DMS153 (cell line): Measurements from ENCODE around the gene GNA15.
"Not testable (repeated sequence)": the region's sequence is repeated elsewhere in the genome, so short reads cannot be mapped to it uniquely, and the experiment has no call there.

Experiments
- DNase-seq: peaks from one replicate; lab custom pipeline; 2025; lab: John Stamatoyannopoulos, UW

The GNA15 gene

DNA sequence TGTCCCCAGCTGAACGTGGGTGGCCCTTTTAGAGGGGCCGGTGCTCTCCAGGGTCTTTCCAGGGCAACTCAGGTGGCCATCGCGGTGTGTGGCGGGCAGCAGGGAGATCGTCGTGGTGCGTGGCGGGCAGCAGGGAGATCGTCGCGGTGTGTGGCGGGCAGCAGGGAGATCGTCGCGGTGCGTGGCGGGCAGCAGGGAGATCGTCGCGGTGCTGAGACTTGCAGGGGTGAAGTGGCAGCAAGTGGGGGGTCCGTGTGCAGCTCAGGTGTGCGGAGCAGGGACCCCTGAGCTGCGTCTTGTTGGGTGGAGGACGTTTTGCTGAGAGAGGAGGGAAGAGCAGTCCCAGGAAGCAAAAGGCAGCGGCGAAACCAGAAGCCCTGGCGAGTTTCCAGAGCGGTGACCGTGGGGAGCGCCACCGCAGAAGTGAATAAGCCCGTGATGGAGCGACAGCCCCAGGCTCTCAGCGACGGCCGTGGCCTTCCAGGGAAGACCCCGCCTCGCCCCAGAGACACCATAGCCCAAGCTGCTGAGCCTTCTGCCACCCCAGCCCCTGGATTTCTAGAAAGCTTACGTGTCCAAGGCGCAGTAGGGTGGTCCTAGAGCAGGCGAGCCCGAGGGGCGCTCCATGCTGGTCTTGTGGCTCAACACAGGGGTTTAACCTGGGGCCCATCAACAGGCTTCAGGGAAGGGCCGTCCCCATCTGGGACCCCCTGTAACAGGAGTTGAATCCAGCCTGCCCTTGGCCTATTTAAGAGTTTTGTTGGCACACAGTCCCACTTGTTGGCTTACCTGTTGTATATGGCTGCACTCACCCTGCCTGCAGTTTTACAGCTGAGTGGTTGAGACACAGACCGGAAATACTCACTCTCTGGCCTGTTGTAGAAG, 55.3 kb downstream of the GNA15 start:
- DNase-seq: no peak

DNA sequence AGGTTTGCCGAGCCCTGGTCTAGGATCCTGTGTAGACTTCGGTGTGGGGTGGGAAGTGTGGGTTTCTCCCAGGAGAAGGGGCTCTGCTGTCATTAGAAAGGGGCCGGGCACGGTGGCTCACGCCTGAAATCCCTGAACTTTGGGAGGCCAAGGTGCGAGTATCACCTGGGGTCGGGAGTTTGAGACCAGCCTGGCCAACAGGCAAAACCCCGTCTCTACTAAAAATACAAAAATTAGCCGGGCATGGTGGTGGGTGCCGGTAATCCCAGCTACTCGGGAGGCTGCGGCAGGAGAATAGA, 55.9 kb downstream of the GNA15 start:
- DNase-seq: not testable (repeated sequence)

DNA sequence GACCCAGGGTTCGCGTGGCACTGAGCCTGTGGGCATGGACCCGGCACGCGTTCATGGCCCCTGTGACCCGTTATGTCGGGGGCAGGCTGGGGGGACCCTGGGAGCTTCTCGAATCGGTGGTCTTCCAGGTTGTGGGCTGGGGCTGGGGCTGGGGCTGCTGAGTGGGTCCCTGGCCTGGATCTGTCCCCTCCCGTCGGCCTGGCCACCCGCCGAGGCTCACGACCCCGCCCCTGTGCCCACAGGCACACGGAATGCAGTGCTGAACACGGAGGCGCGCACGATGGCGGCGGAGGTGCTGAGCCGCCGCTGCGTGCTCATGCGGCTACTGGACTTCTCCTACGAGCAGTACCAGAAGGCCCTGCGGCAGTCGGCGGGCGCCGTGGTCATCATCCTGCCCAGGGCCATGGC, 56.4 kb downstream of the GNA15 start:
- no peak for DNase-seq

DNA sequence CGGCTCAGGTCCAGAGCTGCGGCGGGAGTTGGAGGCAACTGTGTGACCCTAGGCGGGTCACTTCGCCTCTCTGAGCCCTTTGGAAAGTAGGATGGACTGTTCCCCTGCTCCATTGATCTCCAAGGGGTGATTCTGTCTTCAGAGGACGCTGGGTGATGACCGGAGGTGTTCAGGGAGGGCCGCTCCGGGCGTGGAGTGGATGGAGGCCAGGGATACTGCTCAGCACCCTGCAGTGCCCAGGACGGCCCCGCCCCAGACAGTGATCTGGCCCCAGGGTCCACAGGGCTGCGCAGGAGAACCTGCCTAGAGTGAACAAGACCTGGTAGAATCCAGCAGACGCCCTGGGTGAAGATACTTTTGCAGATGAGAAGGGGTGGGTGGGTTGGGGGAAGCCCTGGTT, 56.9 kb downstream of the GNA15 start:
- DNase-seq: no peak

DNA sequence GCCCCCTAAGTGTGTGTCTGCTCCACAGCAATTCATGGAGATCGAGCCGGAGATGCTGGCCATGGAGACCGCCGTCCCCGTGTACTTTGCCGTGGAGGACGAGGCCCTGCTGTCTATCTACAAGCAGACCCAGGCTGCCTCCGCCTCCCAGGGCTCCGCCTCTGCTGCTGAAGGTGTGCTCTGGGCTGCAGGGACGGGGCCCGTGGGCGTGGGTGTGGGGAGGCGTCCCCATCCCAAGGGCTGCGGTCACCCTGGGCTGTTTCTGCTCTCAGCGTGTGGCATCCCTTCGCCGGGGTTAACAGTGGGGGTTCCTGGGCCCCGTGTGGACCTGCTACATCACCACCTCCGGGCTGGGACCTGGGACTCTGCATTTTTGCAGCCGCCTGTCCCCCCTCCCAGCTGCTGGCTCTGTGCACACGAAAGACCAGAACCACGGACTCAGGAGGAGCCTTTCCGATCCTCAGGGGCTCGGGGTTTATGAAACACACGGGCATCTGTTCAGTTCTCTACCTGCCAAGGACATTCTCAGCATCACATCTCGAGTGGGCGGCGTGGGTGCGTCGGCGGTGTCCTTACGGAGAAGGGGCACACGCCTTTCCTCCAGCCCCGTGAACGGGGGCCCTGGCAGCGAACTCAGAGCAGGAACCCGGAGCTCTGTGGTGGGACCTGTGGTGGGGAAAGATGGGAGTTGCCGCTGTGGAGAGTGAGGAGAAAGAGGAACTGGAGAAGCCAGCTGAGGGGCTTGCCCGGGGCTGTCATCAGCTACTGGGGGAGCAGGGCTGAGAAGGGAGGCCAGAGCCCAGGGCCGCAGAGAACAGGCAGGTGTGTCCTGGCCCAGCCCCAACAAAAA, 57.6 kb downstream of the GNA15 start:
- no peak for DNase-seq

DNA sequence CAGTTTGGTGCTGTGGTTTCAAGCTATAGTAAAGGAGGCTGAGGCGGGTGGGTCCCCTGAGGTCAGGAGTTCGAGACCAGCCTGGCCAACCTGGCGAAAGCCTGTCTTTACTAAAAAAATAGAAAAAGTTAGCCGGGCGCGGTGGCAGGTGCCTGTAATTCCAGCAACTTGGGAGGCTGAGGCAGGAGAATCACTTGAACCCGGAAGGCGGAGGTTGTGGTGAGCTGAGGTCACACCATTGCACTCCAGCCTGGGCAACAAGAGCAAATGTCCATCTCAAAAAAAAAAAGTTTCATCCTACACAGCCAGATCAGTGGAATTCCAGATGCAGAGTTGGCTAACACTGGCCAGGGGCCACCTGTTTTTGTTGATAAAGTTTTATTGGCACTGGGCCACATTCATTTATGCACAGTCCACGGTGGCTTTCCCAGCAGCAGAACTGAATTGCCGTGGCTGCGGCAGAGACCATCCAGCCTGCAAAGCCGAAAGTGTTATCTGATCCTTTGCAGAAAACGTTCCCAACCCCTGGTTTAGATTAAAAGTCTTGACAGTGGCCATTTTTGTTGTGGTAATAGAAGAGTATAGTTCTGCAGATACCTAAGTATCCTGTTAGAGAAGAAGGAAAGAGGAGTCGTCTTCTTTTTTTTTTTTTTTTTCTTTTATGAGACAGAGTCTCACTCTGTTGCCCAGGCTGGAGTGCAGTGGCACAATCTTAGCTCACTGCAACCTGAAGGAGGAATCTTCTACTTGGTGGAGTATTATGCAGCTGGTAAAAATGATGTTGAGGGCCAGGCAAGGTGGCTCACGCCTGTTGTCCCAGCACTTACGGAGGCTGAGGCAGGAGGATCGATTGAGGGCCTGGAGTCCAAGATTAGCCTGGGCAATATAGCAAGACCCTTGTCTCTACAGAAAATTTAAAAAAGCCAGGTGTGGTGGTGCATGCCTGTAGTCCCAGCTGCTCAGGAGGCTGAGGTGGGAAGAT, 58.6 kb downstream of the GNA15 start:
- DNase-seq: no peak

DNA sequence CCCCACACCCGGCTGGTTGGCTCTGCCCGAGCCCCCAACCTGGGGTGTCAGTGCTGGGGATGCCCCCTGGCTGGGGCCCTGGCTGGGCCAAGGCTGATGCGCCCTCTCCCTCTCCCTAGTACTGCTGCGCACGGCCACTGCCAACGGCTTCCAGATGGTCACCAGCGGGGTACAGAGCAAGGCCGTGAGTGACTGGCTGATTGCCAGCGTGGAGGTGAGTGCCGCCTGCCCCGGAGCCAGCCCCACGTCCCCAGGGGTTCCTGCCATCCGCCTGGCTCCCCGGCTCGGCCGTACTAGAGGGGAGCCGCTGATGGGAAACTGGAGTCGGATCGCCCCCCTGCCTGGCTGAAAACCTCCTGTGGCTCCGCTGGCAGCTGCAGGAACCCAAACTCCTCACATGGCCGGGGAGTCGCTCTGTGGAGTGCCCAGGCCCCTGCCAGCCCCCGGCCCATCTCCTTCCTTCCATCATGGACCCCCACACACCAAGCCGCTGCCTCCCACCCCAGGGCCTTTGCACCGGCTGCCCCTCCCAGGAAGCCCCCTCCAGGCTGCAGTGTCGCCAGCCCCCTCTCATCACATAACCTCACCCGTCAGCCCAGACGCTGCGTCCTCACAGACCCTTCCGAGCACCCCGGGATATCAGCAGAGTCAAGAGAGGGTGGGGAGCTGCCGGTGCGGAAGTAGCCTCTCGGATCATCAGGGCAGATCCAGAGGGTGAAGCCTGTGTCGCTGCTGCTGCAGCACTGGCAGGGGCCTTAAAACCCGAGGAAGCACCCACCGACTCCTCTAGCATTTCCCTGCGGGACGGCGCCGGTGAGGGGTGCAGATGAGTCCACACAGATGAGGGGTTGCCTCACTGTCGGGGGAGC, 60.5 kb downstream of the GNA15 start:
- DNase-seq: no peak

DNA sequence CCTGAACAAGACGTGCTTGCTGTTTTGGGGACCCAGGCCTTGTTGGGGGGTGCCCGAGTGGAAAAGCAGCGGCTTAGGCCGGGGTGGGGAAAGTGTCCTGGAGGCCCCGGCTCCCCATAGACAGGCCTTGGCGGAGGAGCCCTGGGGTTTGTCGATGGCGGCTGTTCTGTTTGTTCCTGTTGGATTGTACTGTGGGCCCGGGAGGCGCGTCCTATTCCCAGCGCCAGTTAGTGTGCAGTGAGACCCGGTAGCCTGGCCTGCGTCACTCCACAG, 61.0 kb downstream of the GNA15 start:
- no peak for DNase-seq

DNA sequence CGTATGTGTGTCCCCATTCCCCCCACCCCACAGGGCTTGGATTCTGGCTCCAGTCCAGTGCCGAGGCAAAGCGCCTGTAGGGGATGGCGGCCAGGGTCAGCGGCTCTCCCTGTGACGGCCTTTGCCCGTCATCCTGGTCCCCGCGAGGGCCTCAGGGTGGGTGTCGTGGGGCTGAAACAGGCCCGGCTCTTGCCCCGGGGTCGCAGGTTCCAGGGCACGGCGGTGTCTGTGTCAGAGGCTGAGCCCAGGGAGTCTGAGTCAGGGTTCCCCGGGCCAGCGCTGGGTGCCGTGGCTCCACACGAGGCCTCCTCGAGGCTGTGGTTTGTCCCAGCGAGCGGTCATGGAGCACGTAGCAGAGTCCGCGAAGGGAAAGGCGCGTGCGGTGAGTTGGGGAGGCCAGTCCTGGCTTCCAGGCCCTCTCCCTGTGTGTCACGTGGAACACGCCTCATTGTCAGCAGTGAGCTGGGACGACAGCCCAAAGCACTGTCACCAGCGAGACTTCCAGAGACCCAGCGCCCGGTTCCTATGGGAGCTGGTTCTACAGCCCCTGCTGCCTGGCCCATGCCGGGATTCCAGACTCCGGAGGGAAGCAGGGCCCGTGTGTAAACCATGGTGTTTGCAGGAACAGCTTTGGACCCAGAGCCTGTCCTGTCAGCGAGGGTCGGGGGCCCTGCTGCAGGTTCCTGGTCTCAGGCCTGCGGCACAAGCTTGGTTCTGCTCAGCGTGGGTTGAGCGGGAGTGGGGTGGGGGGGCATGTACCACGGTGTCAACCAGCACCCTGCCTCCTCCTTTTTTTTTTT, 63.3 kb downstream of the GNA15 start:
- DNase-seq: no peak

DNA sequence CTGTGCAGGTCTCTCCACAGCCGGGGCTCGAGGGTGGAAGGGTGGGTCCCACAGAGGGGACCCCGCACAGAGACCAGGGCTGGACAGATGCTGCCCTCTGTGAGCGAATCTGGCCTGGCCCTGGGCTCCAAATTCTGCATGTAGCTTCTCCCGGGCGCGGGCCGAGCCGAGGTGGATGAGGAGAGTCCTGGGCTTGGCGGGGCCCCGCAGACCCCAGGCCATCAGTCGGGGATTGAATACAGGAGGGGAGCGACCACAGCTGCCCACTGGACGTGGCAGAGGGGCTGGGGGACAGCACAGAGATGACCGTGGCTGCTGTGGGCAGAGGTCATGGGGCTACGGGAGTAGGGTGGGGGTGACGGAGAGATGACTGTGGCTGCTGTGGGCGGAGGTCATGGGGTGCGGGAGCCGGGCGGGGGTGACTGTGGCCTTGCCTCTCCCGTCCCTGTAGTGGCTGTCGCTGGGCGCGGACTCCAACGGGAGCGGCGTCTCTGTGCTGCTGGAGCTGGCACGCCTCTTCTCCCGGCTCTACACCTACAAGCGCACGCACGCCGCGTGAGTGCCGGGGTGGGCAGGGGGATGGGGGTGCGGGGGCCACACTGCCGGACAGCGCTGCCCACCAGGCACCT, 65.4 kb downstream of the GNA15 start:
- no peak for DNase-seq

DNA sequence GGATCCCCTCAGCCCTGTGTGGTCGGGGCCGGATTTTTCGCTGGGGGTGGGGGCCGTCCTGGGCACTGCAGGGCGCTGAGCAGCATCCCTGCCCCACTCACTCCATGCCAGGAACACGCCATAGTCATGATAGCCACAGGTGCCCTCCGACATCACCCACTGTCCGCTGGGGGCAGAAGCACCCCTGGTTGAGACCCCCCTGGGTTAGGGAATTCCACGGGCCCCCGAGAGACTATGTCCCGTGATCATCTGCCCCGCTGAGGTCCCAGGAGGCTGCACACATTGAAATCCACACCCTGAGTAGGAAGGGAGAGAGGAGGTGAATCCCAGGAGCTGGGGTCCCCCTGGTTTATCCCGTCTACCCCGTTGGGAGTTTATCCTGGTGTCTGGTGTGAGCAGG, 66.1 kb downstream of the GNA15 start:
- DNase-seq: no peak

DNA sequence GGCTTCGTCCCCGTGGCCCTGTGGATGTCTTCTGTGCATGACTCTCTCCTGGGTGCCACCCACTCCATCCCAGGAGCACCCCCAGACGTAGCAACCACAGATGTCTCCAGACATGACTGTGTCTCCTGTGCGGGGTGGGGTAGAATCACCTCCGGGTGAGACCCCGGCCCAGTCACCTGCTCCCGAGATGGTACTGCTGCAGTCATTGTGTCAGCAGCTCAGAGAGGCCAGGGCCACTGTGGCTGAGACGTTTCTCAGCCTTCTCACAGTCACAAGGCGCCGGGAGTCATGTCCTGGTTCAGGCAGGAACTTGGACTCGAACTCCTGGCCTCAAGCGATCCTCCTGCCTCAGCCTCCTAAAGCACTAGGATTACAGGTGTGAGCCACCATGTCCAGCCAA, 66.5 kb downstream of the GNA15 start:
- no peak for DNase-seq

DNA sequence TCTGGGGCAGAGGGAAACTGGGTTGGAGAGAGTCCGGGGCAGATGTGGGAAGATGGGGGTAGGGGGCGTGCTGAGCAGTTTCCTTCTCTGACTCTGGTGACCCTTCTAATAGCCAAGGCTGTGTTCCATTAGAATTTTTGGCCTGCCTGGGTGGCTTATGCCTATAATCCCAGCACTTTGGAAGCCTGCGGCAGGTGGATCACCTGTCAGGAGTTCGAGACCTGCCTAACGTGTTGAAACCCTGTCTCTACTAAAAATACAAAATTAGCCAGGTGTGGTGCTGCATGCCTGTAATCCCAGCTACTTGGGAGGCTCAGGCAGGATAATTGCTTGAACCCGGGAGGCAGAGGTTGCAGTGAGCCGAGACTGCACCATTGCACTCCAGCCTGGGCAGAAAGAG, 67.1 kb downstream of the GNA15 start:
- DNase-seq: not testable (repeated sequence)

DNA sequence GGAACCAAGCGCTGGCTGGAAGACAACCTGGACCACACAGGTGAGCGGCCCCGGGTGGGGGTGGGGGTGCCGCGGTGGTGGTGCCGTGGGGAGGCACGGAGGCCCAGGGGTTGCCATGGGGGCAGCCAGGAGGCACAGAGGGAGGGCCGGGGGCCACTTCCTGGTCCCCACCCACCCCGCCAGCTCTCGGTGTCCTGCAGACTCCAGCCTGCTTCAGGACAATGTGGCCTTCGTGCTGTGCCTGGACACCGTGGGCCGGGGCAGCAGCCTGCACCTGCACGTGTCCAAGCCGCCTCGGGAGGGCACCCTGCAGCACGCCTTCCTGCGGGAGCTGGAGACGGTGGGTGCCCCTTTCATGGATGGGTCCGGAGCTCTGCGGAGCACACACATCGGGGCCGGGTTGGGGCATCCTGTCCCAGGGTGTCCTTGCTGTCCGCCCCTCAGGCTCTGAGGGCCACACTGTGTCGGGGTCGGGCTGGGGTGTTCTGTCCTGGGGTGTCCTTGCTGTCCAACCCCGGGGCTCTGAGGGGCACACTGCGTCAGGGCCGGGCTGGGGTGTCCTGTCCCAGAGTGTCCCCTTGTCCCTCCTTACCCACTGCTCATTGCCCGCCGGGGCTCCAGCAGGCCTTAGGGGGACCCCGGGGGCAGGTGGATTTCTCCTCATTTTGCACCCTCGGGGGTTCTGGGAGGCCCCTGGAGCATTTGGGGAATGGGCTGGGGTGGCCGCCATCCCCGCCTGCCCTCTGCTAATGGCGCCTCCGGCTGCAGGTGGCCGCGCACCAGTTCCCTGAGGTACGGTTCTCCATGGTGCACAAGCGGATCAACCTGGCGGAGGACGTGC, 68.2 kb downstream of the GNA15 start:
- no peak for DNase-seq

DNA sequence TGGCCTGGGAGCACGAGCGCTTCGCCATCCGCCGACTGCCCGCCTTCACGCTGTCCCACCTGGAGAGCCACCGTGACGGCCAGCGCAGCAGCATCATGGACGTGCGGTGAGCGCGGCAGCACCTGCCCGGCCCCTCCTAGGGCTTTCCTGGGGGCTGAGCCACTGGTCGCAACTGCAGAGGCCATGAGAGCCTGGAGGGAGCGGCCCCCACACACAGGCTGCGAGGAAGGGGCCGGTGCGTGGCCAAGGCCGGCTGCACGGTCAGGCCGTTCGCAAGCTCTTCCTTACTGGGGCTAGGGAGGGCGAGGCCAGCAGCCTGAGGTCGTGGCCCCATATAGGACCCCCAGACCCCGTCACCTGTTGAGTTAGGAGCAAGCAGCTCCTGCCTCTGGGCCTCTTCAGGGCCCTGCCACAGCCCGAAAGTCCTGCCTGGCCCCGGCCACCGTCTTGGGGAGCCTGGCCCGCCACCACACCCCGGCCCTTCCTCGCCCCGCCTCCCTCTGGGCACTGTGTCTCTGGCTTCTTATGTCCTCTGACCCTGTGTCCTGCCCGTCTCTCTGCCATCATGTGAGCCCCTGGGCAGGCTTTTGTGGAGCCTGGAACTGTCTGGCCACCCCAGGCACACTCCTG, 68.9 kb downstream of the GNA15 start:
- no peak for DNase-seq

DNA sequence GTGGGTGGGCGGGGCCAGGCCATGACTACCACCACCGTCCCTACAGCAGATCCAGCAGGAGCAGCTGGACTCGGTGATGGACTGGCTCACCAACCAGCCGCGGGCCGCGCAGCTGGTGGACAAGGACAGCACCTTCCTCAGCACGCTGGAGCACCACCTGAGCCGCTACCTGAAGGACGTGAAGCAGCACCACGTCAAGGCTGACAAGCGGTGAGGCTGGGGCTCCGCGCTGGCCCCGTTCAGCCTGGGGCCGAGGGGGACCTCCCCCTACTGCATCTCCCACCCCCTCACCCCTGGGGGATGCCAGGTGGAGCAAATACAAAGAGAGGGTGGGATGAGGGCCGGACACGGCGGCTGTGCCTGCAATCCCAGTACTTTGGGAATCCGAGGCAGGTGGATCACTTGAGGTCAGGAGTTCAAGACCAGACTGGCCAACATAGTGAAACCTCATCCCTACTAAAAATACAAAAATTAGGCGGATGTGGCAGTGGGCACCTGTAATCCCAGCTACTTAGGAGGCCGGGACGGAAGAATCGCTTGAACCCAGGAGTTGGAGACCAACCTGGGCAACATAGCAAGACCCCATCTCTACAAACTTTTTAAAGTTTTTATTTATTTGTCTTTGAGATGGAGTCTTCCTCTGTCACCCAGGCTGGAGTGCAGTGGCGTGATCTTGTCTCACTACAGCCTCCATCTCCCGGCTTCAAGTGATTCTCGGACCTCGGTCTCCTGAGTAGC, 70.6 kb downstream of the GNA15 start:
- DNase-seq: no peak

DNA sequence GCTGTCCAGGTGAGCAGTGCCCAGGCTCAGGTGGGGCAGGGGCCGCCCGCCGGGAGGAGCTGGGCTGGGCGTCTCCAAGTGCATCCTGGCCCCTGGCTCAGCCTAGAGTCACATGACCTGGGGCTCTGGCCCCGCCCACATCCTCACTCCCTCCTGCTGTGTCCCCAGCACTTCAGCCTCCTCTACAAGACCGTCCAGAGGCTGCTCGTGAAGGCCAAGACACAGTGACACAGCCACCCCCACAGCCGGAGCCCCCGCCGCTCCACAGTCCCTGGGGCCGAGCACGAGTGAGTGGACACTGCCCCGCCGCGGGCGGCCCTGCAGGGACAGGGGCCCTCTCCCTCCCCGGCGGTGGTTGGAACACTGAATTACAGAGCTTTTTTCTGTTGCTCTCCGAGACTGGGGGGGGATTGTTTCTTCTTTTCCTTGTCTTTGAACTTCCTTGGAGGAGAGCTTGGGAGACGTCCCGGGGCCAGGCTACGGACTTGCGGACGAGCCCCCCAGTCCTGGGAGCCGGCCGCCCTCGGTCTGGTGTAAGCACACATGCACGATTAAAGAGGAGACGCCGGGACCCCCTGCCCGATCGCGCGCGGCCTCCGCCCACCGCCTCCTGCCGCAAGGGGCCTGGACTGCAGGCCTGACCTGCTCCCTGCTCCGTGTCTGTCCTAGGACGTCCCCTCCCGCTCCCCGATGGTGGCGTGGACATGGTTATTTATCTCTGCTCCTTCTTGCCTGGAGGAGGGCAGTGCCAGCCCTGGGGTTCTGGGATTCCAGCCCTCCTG, 71.8 kb downstream of the GNA15 start:
- DNase-seq: no peak
